ENCODE data around the gene FBXO31.

DNA sequence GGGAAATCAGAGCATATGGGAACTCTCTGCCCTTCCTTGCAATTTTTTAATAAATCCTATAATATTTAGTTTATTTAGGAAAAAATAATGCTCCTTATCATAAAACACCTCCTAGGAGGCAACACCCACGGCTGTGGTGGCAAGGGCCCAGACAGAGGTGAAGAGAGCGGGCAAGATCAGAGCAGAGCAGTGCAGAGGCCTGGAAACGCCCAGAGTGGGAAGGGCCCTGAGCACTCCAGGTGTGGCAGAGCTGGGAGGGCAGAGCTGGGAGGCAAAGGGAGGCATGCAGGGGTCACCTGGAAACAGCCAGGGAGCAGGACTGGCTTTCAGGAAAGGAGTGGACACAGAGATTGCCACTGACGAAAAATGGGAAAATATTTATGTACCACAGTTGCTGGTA, 17.3 kb downstream of the FBXO31 start:
- TF ChIP-seq EP300 (IDR thresholded peaks at IDR 0.05) (no peak), CTCF (IDR thresholded peaks at IDR 0.05) (no peak), POLR2A (IDR thresholded peaks at IDR 0.05) (no peak)
